Astrocyte (in vitro differentiated cells and primary cell): ENCODE results near the gene DGAT2. TPM values are rescaled to one million over a fixed set of nuclear protein-coding genes. Genes with fewer than 3 reads are reported as not detected.

ENCODE experiments used
- DNase-seq: peaks from one replicate; pipeline ENCODE4 v3.0.0-alpha.2; 2010; ENCODE audit warnings: low read depth
- FAIRE-seq: peaks from 2 replicates; lab custom pipeline; 2011; peaks lifted over from hg19 to GRCh38; lab: Jason Lieb, UNC
- H2AFZ ChIP-seq: 2 replicates; pipeline ENCODE4 v1.6.0; 2012; ENCODE audit warnings: low read depth, low read length, inconsistent platforms
- H3K27ac ChIP-seq: 2 replicates; pipeline ENCODE4 v1.5.1; 2011; ENCODE audit warnings: low read depth, low read length, inconsistent platforms
- H3K27me3 ChIP-seq: 2 replicates; pipeline ENCODE4 v1.6.0; 2011; ENCODE audit warnings: low read length, inconsistent platforms; ENCODE audit not compliant: insufficient read depth
- H3K36me3 ChIP-seq: 2 replicates; pipeline ENCODE4 v1.5.1; 2011; ENCODE audit warnings: low read length, inconsistent platforms; ENCODE audit not compliant: insufficient read depth
- H3K4me1 ChIP-seq: 2 replicates; pipeline ENCODE4 v1.5.1; 2011; ENCODE audit warnings: low read length, inconsistent platforms; ENCODE audit not compliant: insufficient read depth
- H3K4me2 ChIP-seq: 2 replicates; pipeline ENCODE4 v1.6.0; 2012; ENCODE audit warnings: low read length, inconsistent platforms
- H3K4me3 ChIP-seq: 2 replicates; pipeline ENCODE4 v1.5.1; 2011; ENCODE audit warnings: low read depth, mild to moderate bottlenecking, low read length, inconsistent platforms; ENCODE audit not compliant: insufficient read depth
- H3K79me2 ChIP-seq: 2 replicates; pipeline ENCODE4 v1.6.0; 2012; ENCODE audit warnings: mild to moderate bottlenecking, low read length, inconsistent platforms; ENCODE audit not compliant: insufficient read depth
- H3K9ac ChIP-seq: 2 replicates; pipeline ENCODE4 v1.6.0; 2012; ENCODE audit warnings: mild to moderate bottlenecking, low read length, inconsistent platforms
- H3K9me3 ChIP-seq: 2 replicates; pipeline ENCODE4 v1.5.1; 2012; ENCODE audit warnings: low read depth, mild to moderate bottlenecking, low read length, inconsistent platforms; ENCODE audit not compliant: insufficient read depth
- H4K20me1 ChIP-seq: 2 replicates; pipeline ENCODE4 v1.6.0; 2012; ENCODE audit warnings: low read length, inconsistent platforms; ENCODE audit not compliant: insufficient read depth
- H3K27ac Mint-ChIP-seq: one replicate; pipeline ENCODE4 v1.8.0; 2021; ENCODE audit warnings: mild to moderate bottlenecking, mixed read lengths; ENCODE audit not compliant: unreplicated experiment
- H3K27me3 Mint-ChIP-seq: one replicate; pipeline ENCODE4 v1.8.0; 2021; ENCODE audit warnings: low read depth, mixed read lengths; ENCODE audit not compliant: unreplicated experiment
- H3K36me3 Mint-ChIP-seq: one replicate; pipeline ENCODE4 v1.8.0; 2021; ENCODE audit warnings: low read depth, mixed read lengths; ENCODE audit not compliant: unreplicated experiment
- H3K4me1 Mint-ChIP-seq: one replicate; pipeline ENCODE4 v1.8.0; 2021; ENCODE audit warnings: low read depth, mixed read lengths; ENCODE audit not compliant: unreplicated experiment
- H3K4me3 Mint-ChIP-seq: one replicate; pipeline ENCODE4 v1.8.0; 2021; ENCODE audit warnings: mild to moderate bottlenecking, moderate library complexity, mixed read lengths; ENCODE audit not compliant: unreplicated experiment
- H3K9me3 Mint-ChIP-seq: one replicate; pipeline ENCODE4 v1.8.0; 2021; ENCODE audit warnings: mild to moderate bottlenecking, mixed read lengths; ENCODE audit not compliant: unreplicated experiment
- EZH2 ChIP-seq: IDR thresholded peaks from 2 replicates; pipeline ENCODE4 v1.6.1; 2012; ENCODE audit warnings: mild to moderate bottlenecking, low read length, inconsistent platforms; ENCODE audit not compliant: insufficient read depth
- total RNA-seq: library from RNA; stranded (reverse); gene quantifications from 2 replicates; pipeline ENCODE4 v1.2.1, GENCODE V29; 2021
- TF ChIP-seq, protein P1 (sequence below): IDR thresholded peaks from 2 replicates; pipeline ENCODE4 v1.5.1; 2011; ENCODE audit warnings: low read depth, mild to moderate bottlenecking, inconsistent platforms, low read length, moderate library complexity; ENCODE audit not compliant: insufficient read depth

DGAT2 gene
- total RNA-seq, 1 donor from 2014 or later, result 0.73 TPM

DNA sequence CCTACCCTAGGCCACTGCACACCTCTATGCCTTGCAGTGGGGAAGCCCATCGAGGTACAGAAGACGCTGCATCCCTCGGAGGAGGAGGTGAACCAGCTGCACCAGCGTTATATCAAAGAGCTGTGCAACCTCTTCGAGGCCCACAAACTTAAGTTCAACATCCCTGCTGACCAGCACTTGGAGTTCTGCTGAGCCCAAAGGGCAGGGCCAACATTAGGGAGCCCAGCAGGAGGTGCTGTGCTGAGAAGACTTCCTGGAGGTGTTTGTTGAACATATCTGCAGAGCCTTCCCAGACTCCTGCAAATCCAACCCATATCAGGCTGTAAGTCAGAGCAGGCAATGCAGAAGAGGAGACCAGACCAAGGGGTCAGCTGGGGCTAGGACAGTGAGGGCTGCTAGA is 37.5 kb upstream of the DGAT2 start:
- Histone ChIP-seq H3K4me1 (peaks cover 5% of the 10 kb centered on the region), H3K27ac (no peak overlapping the region), H4K20me1 (no peaks in the 10 kb centered on the region), H3K27me3 (no peaks in the 10 kb centered on the region), H3K9me3 (no peaks in the 10 kb centered on the region), H3K36me3 (no peaks in the 10 kb centered on the region), H3K4me2 (no peak overlapping the region), H2AFZ (no peak overlapping the region), H3K9ac (no peak overlapping the region), H3K79me2 (no peaks in the 10 kb centered on the region), H3K4me3 (no peak overlapping the region)
- peaks cover 35% of the 10 kb centered on the region for H3K27me3 Mint-ChIP-seq
- peaks cover 6% of the 10 kb centered on the region for H3K9me3 Mint-ChIP-seq
- no peak for TF ChIP-seq EZH2
- TF ChIP-seq, protein P1, sequence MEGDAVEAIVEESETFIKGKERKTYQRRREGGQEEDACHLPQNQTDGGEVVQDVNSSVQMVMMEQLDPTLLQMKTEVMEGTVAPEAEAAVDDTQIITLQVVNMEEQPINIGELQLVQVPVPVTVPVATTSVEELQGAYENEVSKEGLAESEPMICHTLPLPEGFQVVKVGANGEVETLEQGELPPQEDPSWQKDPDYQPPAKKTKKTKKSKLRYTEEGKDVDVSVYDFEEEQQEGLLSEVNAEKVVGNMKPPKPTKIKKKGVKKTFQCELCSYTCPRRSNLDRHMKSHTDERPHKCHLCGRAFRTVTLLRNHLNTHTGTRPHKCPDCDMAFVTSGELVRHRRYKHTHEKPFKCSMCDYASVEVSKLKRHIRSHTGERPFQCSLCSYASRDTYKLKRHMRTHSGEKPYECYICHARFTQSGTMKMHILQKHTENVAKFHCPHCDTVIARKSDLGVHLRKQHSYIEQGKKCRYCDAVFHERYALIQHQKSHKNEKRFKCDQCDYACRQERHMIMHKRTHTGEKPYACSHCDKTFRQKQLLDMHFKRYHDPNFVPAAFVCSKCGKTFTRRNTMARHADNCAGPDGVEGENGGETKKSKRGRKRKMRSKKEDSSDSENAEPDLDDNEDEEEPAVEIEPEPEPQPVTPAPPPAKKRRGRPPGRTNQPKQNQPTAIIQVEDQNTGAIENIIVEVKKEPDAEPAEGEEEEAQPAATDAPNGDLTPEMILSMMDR, result no peak
- H3K27ac Mint-ChIP-seq, result no peak overlapping the region
- peaks cover 3% of the 10 kb centered on the region for H3K36me3 Mint-ChIP-seq
- no peak for DNase-seq
- H3K4me3 Mint-ChIP-seq, result no peak overlapping the region
- no peak for FAIRE-seq
- no peaks in the 10 kb centered on the region for H3K4me1 Mint-ChIP-seq

DNA sequence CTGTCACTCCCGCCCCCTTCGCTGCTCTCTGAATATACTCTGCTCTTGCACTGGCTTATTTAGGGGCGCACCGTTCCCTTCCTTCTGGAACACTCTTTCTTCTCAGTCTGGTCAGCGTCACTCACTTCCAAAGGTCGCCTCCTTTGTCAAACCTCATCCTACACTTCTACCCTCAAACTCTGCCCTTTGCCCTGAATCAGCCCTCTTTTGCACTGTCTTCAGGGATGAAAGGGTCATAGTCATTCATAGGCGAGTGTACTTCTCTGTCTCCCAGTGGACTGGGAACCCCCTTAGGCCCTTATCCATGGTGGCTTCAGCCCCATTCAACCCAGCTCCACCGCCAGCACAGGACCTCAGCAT is 35.5 kb upstream of the DGAT2 start:
- no peak for TF ChIP-seq EZH2
- TF ChIP-seq, protein P1, result no peak
- H4K20me1 ChIP-seq, result no peaks in the 10 kb centered on the region
- no peak overlapping the region for H3K4me2 ChIP-seq
- no peak overlapping the region for H3K4me3 Mint-ChIP-seq
- H3K27ac Mint-ChIP-seq, result no peak overlapping the region
- no peak overlapping the region for H3K9ac ChIP-seq
- no peaks in the 10 kb centered on the region for H3K36me3 ChIP-seq
- peaks cover 2% of the 10 kb centered on the region for H3K27me3 ChIP-seq
- H2AFZ ChIP-seq, result no peak overlapping the region
- H3K36me3 Mint-ChIP-seq, result peaks cover 3% of the 10 kb centered on the region
- no peaks in the 10 kb centered on the region for H3K9me3 ChIP-seq
- peaks cover 33% of the 10 kb centered on the region for H3K27me3 Mint-ChIP-seq
- DNase-seq (no peak), FAIRE-seq (no peak)
- no peak overlapping the region for H3K27ac ChIP-seq
- peaks cover 5% of the 10 kb centered on the region for H3K4me1 ChIP-seq
- no peaks in the 10 kb centered on the region for H3K4me1 Mint-ChIP-seq
- peaks cover 6% of the 10 kb centered on the region for H3K9me3 Mint-ChIP-seq
- H3K4me3 ChIP-seq, result no peak overlapping the region
- H3K79me2 ChIP-seq, result no peaks in the 10 kb centered on the region

DNA sequence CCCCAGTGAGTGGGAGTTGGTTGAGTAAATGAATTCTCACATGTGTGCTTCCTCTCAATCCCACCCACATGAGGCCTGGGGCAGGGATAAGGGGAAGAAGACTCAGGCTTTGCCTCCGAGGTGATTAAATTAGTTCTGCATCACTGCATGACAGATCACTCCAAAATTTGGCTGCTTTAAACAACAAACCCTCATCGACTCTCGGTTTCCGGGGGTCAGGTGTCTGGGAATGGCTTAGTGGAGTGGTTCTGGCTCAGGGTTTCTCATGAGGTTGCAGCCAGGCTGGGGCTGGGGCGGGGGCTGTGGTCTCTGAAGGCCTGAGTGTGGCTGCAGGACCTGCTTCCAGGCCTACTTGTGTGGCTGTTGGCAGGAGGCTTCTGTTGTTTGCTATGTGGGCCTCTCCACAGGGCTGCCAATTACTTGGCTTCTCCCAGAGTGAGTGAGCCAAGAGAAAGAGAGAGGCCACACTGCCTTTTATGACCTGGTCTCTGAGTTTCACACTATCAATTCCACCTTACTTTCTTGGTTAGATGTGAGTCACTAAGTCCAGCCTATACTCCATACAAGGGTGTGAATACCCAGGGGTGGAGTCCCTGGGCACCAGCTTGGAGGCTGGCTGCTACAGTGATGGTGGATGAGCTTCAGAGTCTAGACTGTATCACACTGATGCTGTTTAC is 35.0 kb upstream of the DGAT2 start:
- Mint-ChIP-seq H3K27ac (no peak overlapping the region), H3K36me3 (peaks cover 3% of the 10 kb centered on the region), H3K4me3 (no peak overlapping the region), H3K9me3 (peaks cover 6% of the 10 kb centered on the region), H3K4me1 (no peaks in the 10 kb centered on the region), H3K27me3 (peaks cover 30% of the 10 kb centered on the region)
- H3K4me2 ChIP-seq, result no peak overlapping the region
- FAIRE-seq, result no peak
- no peak overlapping the region for H3K4me3 ChIP-seq
- H4K20me1 ChIP-seq, result no peaks in the 10 kb centered on the region
- H3K4me1 ChIP-seq, result peaks cover 5% of the 10 kb centered on the region
- H3K27ac ChIP-seq, result no peak overlapping the region
- H3K9me3 ChIP-seq, result no peaks in the 10 kb centered on the region
- no peaks in the 10 kb centered on the region for H3K79me2 ChIP-seq
- H2AFZ ChIP-seq, result no peak overlapping the region
- H3K36me3 ChIP-seq, result no peaks in the 10 kb centered on the region
- TF ChIP-seq EZH2, result no peak
- TF ChIP-seq, protein P1, result no peak
- peak; percentile 57 for DNase-seq
- no peak overlapping the region for H3K9ac ChIP-seq
- H3K27me3 ChIP-seq, result peaks cover 2% of the 10 kb centered on the region
